WTC11 (cell line): ENCODE measurements around the gene AJAP1. TPM values are rescaled to one million over a fixed set of nuclear protein-coding genes. Genes with fewer than 3 reads are reported as not detected.

Source experiments
- ATAC-seq: fragments of 200-7000 bp; cut with Tn5 transposase; 2 replicates; pipeline ENCODE4 v1.10.0; 2021; ENCODE audit warnings: mild to moderate bottlenecking, moderate library complexity
- CTCF ChIA-PET: fragments of 300-600 bp; sonication (Branson Sonifier 250); formaldehyde crosslinking; loops from one replicate; lab custom pipeline; 2021; ENCODE audit warnings: antibody characterized with exemption; lab: Charles Lee
- POLR2A ChIA-PET: fragments of 350-600 bp; sonication (Branson Sonifier 250); formaldehyde crosslinking; loops from one replicate; lab custom pipeline; 2021; ENCODE audit warnings: antibody characterized with exemption; lab: Charles Lee
- DNase-seq: peaks from one replicate; pipeline ENCODE4 v3.0.0; 2021; ENCODE audit warnings: low spot score
- H3K27ac Mint-ChIP-seq: 2 replicates; pipeline ENCODE4 v1.8.0; 2021; ENCODE audit warnings: mixed read lengths
- H3K27me3 Mint-ChIP-seq: 2 replicates; pipeline ENCODE4 v1.8.0; 2021; ENCODE audit warnings: low read depth, mild to moderate bottlenecking, moderate library complexity, mixed read lengths
- H3K36me3 Mint-ChIP-seq: 2 replicates; pipeline ENCODE4 v1.8.0; 2021; ENCODE audit warnings: mixed read lengths
- H3K4me1 Mint-ChIP-seq: 2 replicates; pipeline ENCODE4 v1.8.0; 2022; ENCODE audit warnings: mixed read lengths
- H3K4me3 Mint-ChIP-seq: 2 replicates; pipeline ENCODE4 v1.8.0; 2021; ENCODE audit warnings: mild to moderate bottlenecking, moderate library complexity, mixed read lengths
- H3K9me3 Mint-ChIP-seq: 2 replicates; pipeline ENCODE4 v1.8.0; 2021; ENCODE audit warnings: mixed read lengths
- ATF1 ChIP-seq: sonication (generic); formaldehyde crosslinking; IDR thresholded peaks from 2 replicates; pipeline ENCODE4 v1.8.1; 2023; ENCODE audit warnings: mild to moderate bottlenecking, moderate library complexity, missing genetic modification reagents
- CBFB ChIP-seq: sonication (generic); formaldehyde crosslinking; IDR thresholded peaks from 2 replicates; pipeline ENCODE4 v1.8.1; 2022; ENCODE audit warnings: mild to moderate bottlenecking, low read depth, missing genetic modification reagents
- E2F1 ChIP-seq: sonication (generic); formaldehyde crosslinking; IDR thresholded peaks from 2 replicates; pipeline ENCODE4 v1.8.0; 2022; ENCODE audit warnings: mild to moderate bottlenecking, missing genetic modification reagents
- ERG ChIP-seq: fragments of 250-450 bp; sonication (Bioruptor Pico); IDR thresholded peaks from 2 replicates; pipeline ENCODE4 v1.8.0; 2021; ENCODE audit warnings: mild to moderate bottlenecking
- GTF2I ChIP-seq: fragments of 250-450 bp; sonication (Bioruptor Pico); conservative IDR thresholded peaks from 2 replicates; pipeline ENCODE4 v1.4.0; 2021; ENCODE audit warnings: mild to moderate bottlenecking
- IRF1 ChIP-seq: sonication (generic); formaldehyde crosslinking; IDR thresholded peaks from 2 replicates; pipeline ENCODE4 v1.8.0; 2023; ENCODE audit warnings: missing genetic modification reagents
- JUN ChIP-seq: sonication (generic); formaldehyde crosslinking; IDR thresholded peaks from 2 replicates; pipeline ENCODE4 v1.8.0; 2023; ENCODE audit warnings: mild to moderate bottlenecking, missing genetic modification reagents
- MXD4 ChIP-seq: fragments of 250-450 bp; sonication (Bioruptor Pico); IDR thresholded peaks from 2 replicates; pipeline ENCODE4 v1.8.0; 2021; ENCODE audit warnings: mild to moderate bottlenecking, moderate library complexity, borderline replicate concordance
- MYBL2 ChIP-seq: sonication (generic); formaldehyde crosslinking; IDR thresholded peaks from 2 replicates; pipeline ENCODE4 v1.8.1; 2023; ENCODE audit warnings: mild to moderate bottlenecking, moderate library complexity, missing genetic modification reagents
- NFE2L1 ChIP-seq: sonication (generic); formaldehyde crosslinking; IDR thresholded peaks from 2 replicates; pipeline ENCODE4 v1.8.1; 2023; ENCODE audit warnings: missing genetic modification reagents
- NFYB ChIP-seq: sonication (generic); formaldehyde crosslinking; conservative IDR thresholded peaks from 2 replicates; pipeline ENCODE4 v1.8.0; 2022; ENCODE audit warnings: low read depth, missing genetic modification reagents
- NR1H2 ChIP-seq: sonication (generic); formaldehyde crosslinking; IDR thresholded peaks from 2 replicates; pipeline ENCODE4 v1.9.0; 2021; ENCODE audit warnings: mild to moderate bottlenecking, moderate library complexity, missing genetic modification reagents
- NR2C2 ChIP-seq: sonication (generic); formaldehyde crosslinking; IDR thresholded peaks from 2 replicates; pipeline ENCODE4 v1.8.0; 2022; ENCODE audit warnings: mild to moderate bottlenecking, missing genetic modification reagents
- PRRX2 ChIP-seq: fragments of 250-450 bp; sonication (Bioruptor Pico); IDR thresholded peaks from 2 replicates; pipeline ENCODE4 v1.8.0; 2021; ENCODE audit warnings: mild to moderate bottlenecking
- SMAD4 ChIP-seq: sonication (generic); formaldehyde crosslinking; IDR thresholded peaks from 2 replicates; pipeline ENCODE4 v1.8.0; 2022; ENCODE audit warnings: mild to moderate bottlenecking, missing genetic modification reagents
- TEAD4 ChIP-seq: sonication (generic); formaldehyde crosslinking; IDR thresholded peaks from 2 replicates; pipeline ENCODE4 v1.8.0; 2022; ENCODE audit warnings: mild to moderate bottlenecking, missing genetic modification reagents
- USF2 ChIP-seq: sonication (generic); formaldehyde crosslinking; IDR thresholded peaks from 2 replicates; pipeline ENCODE4 v1.8.1; 2023; ENCODE audit warnings: mild to moderate bottlenecking, missing genetic modification reagents, moderate library complexity
- ZBTB21 ChIP-seq: sonication (generic); formaldehyde crosslinking; IDR thresholded peaks from 2 replicates; pipeline ENCODE4 v1.8.1; 2023; ENCODE audit warnings: mild to moderate bottlenecking, missing genetic modification reagents, borderline replicate concordance
- ZNF232 ChIP-seq: sonication (generic); formaldehyde crosslinking; IDR thresholded peaks from 2 replicates; pipeline ENCODE4 v1.8.0; 2022; ENCODE audit warnings: mild to moderate bottlenecking, missing genetic modification reagents
- total RNA-seq: library from RNA; stranded (reverse); gene quantifications from 3 replicates; pipeline ENCODE4 v1.2.3, GENCODE V29; 2021
- TF ChIP-seq, protein P1 (sequence below): sonication (generic); formaldehyde crosslinking; IDR thresholded peaks from 2 replicates; pipeline ENCODE4 v1.8.0; 2023; ENCODE audit warnings: mild to moderate bottlenecking, missing genetic modification reagents
- TF ChIP-seq, protein P2 (sequence below): sonication (generic); formaldehyde crosslinking; IDR thresholded peaks from 2 replicates; pipeline ENCODE4 v1.8.0; 2022; ENCODE audit warnings: mild to moderate bottlenecking, missing genetic modification reagents

Gene AJAP1
- total RNA-seq, 1 experiment from 2014 or later: 2.1 TPM

GRCh38 chr1:4743978-4744750, 89.8 kb downstream of the AJAP1 start:
- no peaks in the 10 kb centered on the region for H3K4me1 Mint-ChIP-seq
- no peak for DNase-seq
- ChIA-PET CTCF (no interaction called here), POLR2A (no interaction called here)
- H3K36me3 Mint-ChIP-seq: peaks cover 72% of the 10 kb centered on the region
- peaks cover 11% of the 10 kb centered on the region for H3K27me3 Mint-ChIP-seq
- no peak overlapping the region for H3K27ac Mint-ChIP-seq
- no peak overlapping the region for H3K4me3 Mint-ChIP-seq
- ATAC-seq: no peak
- H3K9me3 Mint-ChIP-seq: peaks cover 71% of the 10 kb centered on the region
- TF ChIP-seq CBFB (CRISPR knock-in tag) (no peak), ZBTB21 (CRISPR knock-in tag) (no peak), SMAD4 (CRISPR knock-in tag) (no peak), NR2C2 (no peak), TEAD4 (CRISPR knock-in tag) (no peak), GTF2I (CRISPR knock-in tag) (no peak), ERG (CRISPR knock-in tag) (no peak), USF2 (CRISPR knock-in tag) (no peak), JUN (CRISPR knock-in tag) (no peak), MXD4 (CRISPR knock-in tag) (no peak), NR1H2 (no peak), NFYB (no peak), PRRX2 (CRISPR knock-in tag) (no peak)

- TF ChIP-seq ZNF232: no peak
- TF ChIP-seq E2F1 (CRISPR knock-in tag): no peak
- no peak for TF ChIP-seq MYBL2 (CRISPR knock-in tag)
- no peak overlapping the region for H3K27ac Mint-ChIP-seq
- H3K36me3 Mint-ChIP-seq: peaks cover 73% of the 10 kb centered on the region
- ATAC-seq (no peak), DNase-seq (no peak)
- H3K4me1 Mint-ChIP-seq: no peaks in the 10 kb centered on the region
- peaks cover 19% of the 10 kb centered on the region for H3K27me3 Mint-ChIP-seq
- H3K9me3 Mint-ChIP-seq: peaks cover 76% of the 10 kb centered on the region
- ChIA-PET CTCF (no interaction called here), POLR2A (interaction anchor here (0.6 kb wide), 1 partner anchor 1329 kb away, joined by 3 read pairs; no protein-coding TSS in a partner anchor)
- no peak overlapping the region for H3K4me3 Mint-ChIP-seq
Measured at GRCh38 chr1:4745560-4745959, 91.2 kb downstream of the AJAP1 start.

DNA sequence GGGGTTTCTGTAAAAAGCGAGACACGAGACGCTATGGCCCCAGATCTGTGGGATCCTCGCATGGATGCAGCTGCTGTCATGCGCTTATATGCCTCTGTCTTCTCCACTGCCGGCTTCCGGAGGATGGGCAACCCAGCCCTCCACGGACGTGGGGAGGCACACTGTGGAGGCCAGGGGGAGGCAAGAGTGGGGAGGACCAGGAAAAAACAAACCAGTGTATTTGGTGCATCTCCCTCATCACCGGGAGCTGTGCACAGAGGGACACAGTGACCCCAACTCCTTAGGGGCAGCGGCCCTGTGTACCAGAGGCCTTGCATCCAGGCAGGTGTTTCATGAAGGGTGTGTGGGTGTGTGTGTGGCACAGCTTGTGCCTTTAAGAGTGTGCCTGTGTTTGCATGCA, 95.0 kb downstream of the AJAP1 start:
- H3K27ac Mint-ChIP-seq: no peak overlapping the region
- H3K9me3 Mint-ChIP-seq: peaks cover 75% of the 10 kb centered on the region
- DNase-seq: no peak
- H3K4me1 Mint-ChIP-seq: no peaks in the 10 kb centered on the region
- POLR2A ChIA-PET: no interaction called here
- H3K36me3 Mint-ChIP-seq: peaks cover 77% of the 10 kb centered on the region
- H3K4me3 Mint-ChIP-seq: no peak overlapping the region
- ATAC-seq: no peak
- H3K27me3 Mint-ChIP-seq: peaks cover 10% of the 10 kb centered on the region
- TF ChIP-seq, protein P1, sequence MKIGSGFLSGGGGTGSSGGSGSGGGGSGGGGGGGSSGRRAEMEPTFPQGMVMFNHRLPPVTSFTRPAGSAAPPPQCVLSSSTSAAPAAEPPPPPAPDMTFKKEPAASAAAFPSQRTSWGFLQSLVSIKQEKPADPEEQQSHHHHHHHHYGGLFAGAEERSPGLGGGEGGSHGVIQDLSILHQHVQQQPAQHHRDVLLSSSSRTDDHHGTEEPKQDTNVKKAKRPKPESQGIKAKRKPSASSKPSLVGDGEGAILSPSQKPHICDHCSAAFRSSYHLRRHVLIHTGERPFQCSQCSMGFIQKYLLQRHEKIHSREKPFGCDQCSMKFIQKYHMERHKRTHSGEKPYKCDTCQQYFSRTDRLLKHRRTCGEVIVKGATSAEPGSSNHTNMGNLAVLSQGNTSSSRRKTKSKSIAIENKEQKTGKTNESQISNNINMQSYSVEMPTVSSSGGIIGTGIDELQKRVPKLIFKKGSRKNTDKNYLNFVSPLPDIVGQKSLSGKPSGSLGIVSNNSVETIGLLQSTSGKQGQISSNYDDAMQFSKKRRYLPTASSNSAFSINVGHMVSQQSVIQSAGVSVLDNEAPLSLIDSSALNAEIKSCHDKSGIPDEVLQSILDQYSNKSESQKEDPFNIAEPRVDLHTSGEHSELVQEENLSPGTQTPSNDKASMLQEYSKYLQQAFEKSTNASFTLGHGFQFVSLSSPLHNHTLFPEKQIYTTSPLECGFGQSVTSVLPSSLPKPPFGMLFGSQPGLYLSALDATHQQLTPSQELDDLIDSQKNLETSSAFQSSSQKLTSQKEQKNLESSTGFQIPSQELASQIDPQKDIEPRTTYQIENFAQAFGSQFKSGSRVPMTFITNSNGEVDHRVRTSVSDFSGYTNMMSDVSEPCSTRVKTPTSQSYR (CRISPR knock-in tag): no peak
- TF ChIP-seq IRF1 (CRISPR knock-in tag) (no peak), NFE2L1 (CRISPR knock-in tag) (no peak), CBFB (CRISPR knock-in tag) (no peak), ATF1 (CRISPR knock-in tag) (no peak)
- TF ChIP-seq, protein P2, sequence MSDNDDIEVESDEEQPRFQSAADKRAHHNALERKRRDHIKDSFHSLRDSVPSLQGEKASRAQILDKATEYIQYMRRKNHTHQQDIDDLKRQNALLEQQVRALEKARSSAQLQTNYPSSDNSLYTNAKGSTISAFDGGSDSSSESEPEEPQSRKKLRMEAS (CRISPR knock-in tag): no peak
- CTCF ChIA-PET: no interaction called here
